ENCODE results near the gene RBM3.
"Not testable (repeated sequence)": the region's sequence is repeated elsewhere in the genome, so short reads cannot be mapped to it uniquely, and the experiment has no call there.

Gene RBM3

GRCh38 chrX:48574270-48575266, at the start of gene RBM3:
RBM3 (plus strand) TSS chrX:48574484; CDS start chrX:48575181, 697 bp downstream.
- Histone ChIP-seq H3K4me1 (ENCODE audit: insufficient read depth, low read length) (peaks cover 3% of the 10 kb centered on the region; the same call in 1 of the 2 replicates), H3K9me3 (ENCODE audit: control insufficient read depth, insufficient read depth, low read length) (no peaks in the 10 kb centered on the region), H3K36me3 (ENCODE audit: insufficient read depth, low read length) (peaks cover 17% of the 10 kb centered on the region), H3K9ac (ENCODE audit: low read depth, low read length) (peak within 1 kb of the TSS; percentile 98)

GRCh38 chrX:48525853-48526252, 48.4 kb upstream of the RBM3 start:
- not testable (repeated sequence) for H3K9ac ChIP-seq (ENCODE audit: low read depth, low read length); H3K9me3 ChIP-seq (ENCODE audit: control insufficient read depth, insufficient read depth, low read length); H3K36me3 ChIP-seq (ENCODE audit: insufficient read depth, low read length); H3K4me1 ChIP-seq (ENCODE audit: insufficient read depth, low read length)

GRCh38 chrX:48530736-48531135, 43.5 kb upstream of the RBM3 start:
- no peaks in the 10 kb centered on the region for H3K4me1 ChIP-seq (ENCODE audit: insufficient read depth, low read length)
- H3K36me3 ChIP-seq (ENCODE audit: insufficient read depth, low read length): no peaks in the 10 kb centered on the region; the same call in 1 of the 2 replicates
- no peak overlapping the region for H3K9ac ChIP-seq (ENCODE audit: low read depth, low read length)
- H3K9me3 ChIP-seq (ENCODE audit: control insufficient read depth, insufficient read depth, low read length): no peaks in the 10 kb centered on the region

GRCh38 chrX:48531358-48531959, 42.8 kb upstream of the RBM3 start:
- Histone ChIP-seq H3K9ac (ENCODE audit: low read depth, low read length) (no peak overlapping the region), H3K9me3 (ENCODE audit: control insufficient read depth, insufficient read depth, low read length) (no peaks in the 10 kb centered on the region)

DNA sequence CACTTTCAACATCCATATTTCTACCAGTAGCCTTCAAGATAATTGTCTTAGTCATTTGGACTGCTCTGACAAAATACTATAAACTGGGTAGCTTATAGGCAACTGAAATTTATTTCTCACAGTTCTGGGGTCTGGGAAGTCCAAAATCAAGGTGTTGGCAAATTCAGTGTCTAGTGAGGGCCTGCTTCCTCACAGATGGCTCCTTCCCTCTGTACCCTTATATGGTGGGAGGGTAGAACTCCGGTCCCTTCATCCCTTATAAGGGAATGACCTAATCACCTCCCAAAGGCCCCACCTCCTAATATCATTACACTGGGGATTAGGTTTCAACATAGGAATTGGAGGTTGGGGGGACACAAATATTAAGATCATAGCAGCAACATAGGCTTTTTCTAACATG, 42.1 kb upstream of the RBM3 start:
- no peaks in the 10 kb centered on the region for H3K9me3 ChIP-seq (ENCODE audit: control insufficient read depth, insufficient read depth, low read length)
- no peaks in the 10 kb centered on the region for H3K4me1 ChIP-seq (ENCODE audit: insufficient read depth, low read length)
- H3K9ac ChIP-seq (ENCODE audit: low read depth, low read length): no peak overlapping the region
- no peaks in the 10 kb centered on the region; the same call in 1 of the 2 replicates for H3K36me3 ChIP-seq (ENCODE audit: insufficient read depth, low read length)

More at GRCh38 chrX:48531358-48531959, 42.8 kb upstream of the RBM3 start:
- H3K4me1 ChIP-seq (ENCODE audit: insufficient read depth, low read length): no peaks in the 10 kb centered on the region
- H3K36me3 ChIP-seq (ENCODE audit: insufficient read depth, low read length): no peaks in the 10 kb centered on the region; the same call in 1 of the 2 replicates

DNA sequence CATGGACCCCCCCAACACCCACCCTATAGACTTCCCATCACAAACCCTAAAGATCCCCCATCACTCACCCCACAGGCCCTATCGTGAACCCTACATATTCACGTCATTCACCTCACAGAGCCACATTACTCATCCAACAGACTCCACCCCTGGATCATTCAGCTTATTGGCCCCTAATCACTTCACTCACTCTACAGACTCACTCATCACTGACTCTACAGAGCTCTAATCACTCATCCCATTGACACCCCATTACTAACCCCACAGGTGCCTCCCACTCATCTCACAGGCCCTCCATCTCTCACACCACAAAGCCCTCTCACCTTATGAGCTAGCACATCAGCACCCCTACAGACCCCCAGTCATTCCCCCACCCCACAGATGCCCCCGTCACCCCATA, 41.1 kb upstream of the RBM3 start:
- Histone ChIP-seq H3K4me1 (ENCODE audit: insufficient read depth, low read length) (no peaks in the 10 kb centered on the region), H3K9ac (ENCODE audit: low read depth, low read length) (no peak overlapping the region), H3K9me3 (ENCODE audit: control insufficient read depth, insufficient read depth, low read length) (no peaks in the 10 kb centered on the region), H3K36me3 (ENCODE audit: insufficient read depth, low read length) (no peaks in the 10 kb centered on the region)

DNA sequence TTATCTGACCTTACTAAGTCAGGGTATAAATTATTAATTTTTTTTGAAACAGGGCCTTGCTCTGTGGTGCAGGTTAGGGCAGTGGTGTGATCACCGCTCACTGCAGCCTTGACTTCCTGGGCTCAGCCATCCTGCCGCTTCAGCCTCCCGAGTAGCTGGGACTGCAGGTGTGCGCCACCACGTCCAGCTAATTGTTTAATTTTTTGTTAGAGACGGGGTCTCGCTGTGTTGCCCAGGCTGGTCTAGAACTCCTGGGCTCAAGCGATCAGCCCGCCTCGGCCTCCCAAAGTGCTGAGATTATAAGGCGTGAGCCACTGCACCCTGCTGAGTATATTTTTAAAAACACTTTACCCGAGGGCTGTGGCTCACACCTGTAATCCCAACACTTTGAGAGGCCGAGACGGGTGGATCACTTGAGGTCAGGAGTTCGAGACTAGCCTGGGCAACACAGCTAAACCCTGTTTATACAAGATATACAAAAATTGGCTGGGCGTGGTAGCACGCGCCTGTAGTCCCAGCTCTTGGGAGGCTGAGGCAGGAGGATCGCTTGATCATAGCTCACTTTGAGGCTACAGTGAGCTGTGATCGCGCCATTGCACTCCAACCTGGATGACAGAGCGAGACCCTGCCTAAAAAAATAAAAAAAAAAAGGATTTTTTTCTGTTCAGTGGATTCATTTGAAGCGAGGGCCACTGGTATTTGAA, 35.5 kb upstream of the RBM3 start:
- Histone ChIP-seq H3K9me3 (ENCODE audit: control insufficient read depth, insufficient read depth, low read length) (no peaks in the 10 kb centered on the region), H3K9ac (ENCODE audit: low read depth, low read length) (peak overlapping the region; percentile 25; the same call in 1 of the 2 replicates), H3K36me3 (ENCODE audit: insufficient read depth, low read length) (no peaks in the 10 kb centered on the region), H3K4me1 (ENCODE audit: insufficient read depth, low read length) (no peaks in the 10 kb centered on the region)

DNA sequence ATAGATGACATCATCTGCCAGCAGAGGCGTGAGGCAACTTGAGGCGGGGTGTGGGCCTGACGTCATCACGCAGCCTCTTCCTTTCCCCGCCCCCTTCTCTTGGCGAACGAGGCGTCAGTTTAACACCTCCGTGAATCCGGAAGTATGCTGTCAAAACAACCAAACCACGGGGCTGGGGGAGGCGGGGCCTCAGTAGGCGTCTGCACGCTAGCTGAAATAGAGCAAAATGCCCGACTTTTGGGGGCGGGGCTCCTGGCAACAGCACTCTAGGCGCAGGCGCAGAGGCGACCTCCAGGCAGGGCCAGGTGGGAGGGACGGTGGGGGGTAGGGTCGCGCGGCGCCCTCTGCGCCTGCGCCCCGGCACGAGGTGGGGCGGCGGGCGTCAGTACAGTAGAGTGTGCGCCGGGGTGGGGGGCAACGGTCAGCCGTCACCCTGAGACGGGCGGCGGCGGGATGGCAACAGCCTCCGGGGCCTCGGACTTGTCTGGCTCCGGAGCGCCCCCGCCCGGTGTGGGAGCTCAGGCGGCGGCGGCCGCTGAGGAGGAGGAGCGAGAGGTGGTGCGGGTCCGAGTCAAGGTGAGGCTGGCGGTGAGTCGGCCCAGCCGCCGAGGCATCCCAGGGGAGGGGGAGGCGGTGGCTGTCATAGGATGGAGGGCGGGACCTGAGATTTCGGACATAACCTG, 34.8 kb upstream of the RBM3 start, which contains the start of gene TBC1D25:
TBC1D25 (plus strand) TSS at position 370 of the 683 bp plus-strand sequence; CDS start at position 454, 84 bp downstream.
- Histone ChIP-seq H3K36me3 (ENCODE audit: insufficient read depth, low read length) (no peaks in the 10 kb centered on the region), H3K9me3 (ENCODE audit: control insufficient read depth, insufficient read depth, low read length) (no peaks in the 10 kb centered on the region), H3K9ac (ENCODE audit: low read depth, low read length) (peak within 1 kb of the TSS; percentile 72; the same call in 1 of the 2 replicates), H3K4me1 (ENCODE audit: insufficient read depth, low read length) (no peaks in the 10 kb centered on the region)

- Histone ChIP-seq H3K9ac (ENCODE audit: low read depth, low read length) (peak overlapping the region; percentile 72; the same call in 1 of the 2 replicates), H3K4me1 (ENCODE audit: insufficient read depth, low read length) (no peaks in the 10 kb centered on the region), H3K9me3 (ENCODE audit: control insufficient read depth, insufficient read depth, low read length) (no peaks in the 10 kb centered on the region), H3K36me3 (ENCODE audit: insufficient read depth, low read length) (no peaks in the 10 kb centered on the region)
Observed at GRCh38 chrX:48540028-48540375, 34.3 kb upstream of the RBM3 start.

- Histone ChIP-seq H3K4me1 (ENCODE audit: insufficient read depth, low read length) (no peaks in the 10 kb centered on the region), H3K9me3 (ENCODE audit: control insufficient read depth, insufficient read depth, low read length) (no peaks in the 10 kb centered on the region), H3K9ac (ENCODE audit: low read depth, low read length) (no peak overlapping the region; the same call in 1 of the 2 replicates)
Observed at GRCh38 chrX:48540480-48540879, 33.8 kb upstream of the RBM3 start.

DNA sequence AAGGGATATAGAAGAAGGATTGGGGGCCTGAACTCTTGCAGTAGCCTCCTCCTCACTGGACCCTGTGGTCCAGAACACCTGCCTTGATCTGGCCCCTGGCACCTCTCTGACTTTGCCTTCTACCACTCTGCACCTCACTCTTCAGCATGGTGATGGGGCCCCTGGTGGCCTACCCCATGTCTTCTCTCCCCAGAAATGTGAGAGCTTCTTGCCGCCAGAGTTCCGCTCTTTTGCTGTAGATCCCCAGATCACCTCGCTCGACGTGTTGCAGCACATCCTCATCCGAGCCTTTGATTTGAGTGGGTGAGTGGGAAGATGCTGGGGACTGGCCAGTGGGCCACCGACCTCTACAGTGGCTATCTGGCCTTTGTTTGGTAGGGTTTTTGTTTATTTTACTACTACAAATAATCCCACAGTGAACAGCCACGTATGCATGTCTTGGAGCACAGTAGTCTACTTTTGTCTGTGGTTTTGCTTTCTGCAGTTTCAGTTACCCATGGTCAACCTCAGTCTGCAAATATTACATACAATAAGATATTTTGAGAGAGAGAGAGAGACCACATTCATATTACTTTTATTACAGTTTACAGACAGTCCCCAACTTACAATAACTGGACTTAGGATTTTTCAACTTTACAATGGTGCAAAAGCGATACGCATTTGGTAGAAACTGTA, 33.0 kb upstream of the RBM3 start:
- Histone ChIP-seq H3K36me3 (ENCODE audit: insufficient read depth, low read length) (no peaks in the 10 kb centered on the region), H3K9ac (ENCODE audit: low read depth, low read length) (no peak overlapping the region), H3K9me3 (ENCODE audit: control insufficient read depth, insufficient read depth, low read length) (no peaks in the 10 kb centered on the region), H3K4me1 (ENCODE audit: insufficient read depth, low read length) (no peaks in the 10 kb centered on the region)

More at GRCh38 chrX:48540480-48540879, 33.8 kb upstream of the RBM3 start:
- H3K36me3 ChIP-seq (ENCODE audit: insufficient read depth, low read length): no peaks in the 10 kb centered on the region

- Histone ChIP-seq H3K9ac (ENCODE audit: low read depth, low read length) (no peak overlapping the region), H3K4me1 (ENCODE audit: insufficient read depth, low read length) (no peaks in the 10 kb centered on the region), H3K9me3 (ENCODE audit: control insufficient read depth, insufficient read depth, low read length) (no peaks in the 10 kb centered on the region), H3K36me3 (ENCODE audit: insufficient read depth, low read length) (no peaks in the 10 kb centered on the region)
Observed at GRCh38 chrX:48548871-48549270, 25.4 kb upstream of the RBM3 start.

- not testable (repeated sequence) for H3K36me3 ChIP-seq (ENCODE audit: insufficient read depth, low read length); H3K9ac ChIP-seq (ENCODE audit: low read depth, low read length)
Observed at GRCh38 chrX:48555731-48556325, 18.5 kb upstream of the RBM3 start.

More at GRCh38 chrX:48555731-48556325, 18.5 kb upstream of the RBM3 start:
- not testable (repeated sequence) for H3K9me3 ChIP-seq (ENCODE audit: control insufficient read depth, insufficient read depth, low read length); H3K4me1 ChIP-seq (ENCODE audit: insufficient read depth, low read length)
